HepG2 (cell line): ENCODE measurements around the gene STARD10. TPM values are rescaled to one million over a fixed set of nuclear protein-coding genes. Genes with fewer than 3 reads are reported as not detected.

Experiments used
- BHLHE40 ChIP-seq: IDR thresholded peaks from 2 replicates; pipeline ENCODE4 v1.6.1; 2011; ENCODE audit warnings: low read length, improper control_type of control experiment
- CENPT ChIP-seq: sonication (generic); formaldehyde crosslinking; IDR thresholded peaks from 2 replicates; pipeline ENCODE4 v1.8.0; 2022; ENCODE audit warnings: low read depth, mild to moderate bottlenecking, moderate library complexity, missing genetic modification reagents
- DMTF1 ChIP-seq: sonication (generic); formaldehyde crosslinking; IDR thresholded peaks from 2 replicates; pipeline ENCODE4 v1.4.0; 2020; ENCODE audit warnings: mild to moderate bottlenecking, missing genetic modification reagents
- GMEB1 ChIP-seq: sonication (generic); formaldehyde crosslinking; IDR thresholded peaks from 2 replicates; pipeline ENCODE4 v1.5.1; 2020; ENCODE audit warnings: missing genetic modification reagents, mild to moderate bottlenecking, borderline replicate concordance
- HNF4A ChIP-seq: sonication (generic); formaldehyde crosslinking; IDR thresholded peaks from 2 replicates; pipeline ENCODE4 v1.4.0; 2020; ENCODE audit warnings: missing genetic modification reagents
- NFAT5 ChIP-seq: sonication (generic); formaldehyde crosslinking; IDR thresholded peaks from 2 replicates; pipeline ENCODE4 v1.4.0; 2020; ENCODE audit warnings: missing genetic modification reagents
- NFKBIZ ChIP-seq: IDR thresholded peaks from 2 replicates; pipeline ENCODE4 v1.6.1; 2018; ENCODE audit warnings: missing genetic modification reagents, missing compliant biosample characterization
- PHF5A ChIP-seq: IDR thresholded peaks from one replicate; pipeline ENCODE4 v1.6.1; 2018; ENCODE audit warnings: low read depth, missing genetic modification reagents; ENCODE audit not compliant: unreplicated experiment
- SAP130 ChIP-seq: IDR thresholded peaks from 2 replicates; pipeline ENCODE4 v1.6.1; 2016; ENCODE audit warnings: low read depth
- THAP9 ChIP-seq: sonication (generic); formaldehyde crosslinking; IDR thresholded peaks from 2 replicates; pipeline ENCODE4; 2020; ENCODE audit warnings: missing genetic modification reagents, mild to moderate bottlenecking, borderline replicate concordance
- ZFP36L1 ChIP-seq: sonication (generic); formaldehyde crosslinking; IDR thresholded peaks from 2 replicates; pipeline ENCODE4 v1.8.0; 2022; ENCODE audit warnings: mild to moderate bottlenecking, missing genetic modification reagents, moderate library complexity
- ZMYM4 ChIP-seq: sonication (generic); formaldehyde crosslinking; IDR thresholded peaks from 2 replicates; pipeline ENCODE4 v1.8.1; 2023; ENCODE audit warnings: mild to moderate bottlenecking, missing genetic modification reagents
- ZNF280D ChIP-seq: sonication (generic); formaldehyde crosslinking; IDR thresholded peaks from 2 replicates; pipeline ENCODE4 v1.5.1; 2020; ENCODE audit warnings: mild to moderate bottlenecking, missing genetic modification reagents
- polyA plus RNA-seq, 8 experiments: library from polyadenylated mRNA; depleted of rRNA in 3 of 8; stranded (reverse) in 7 of 8; unstranded in 1 of 8; fragments of >200 nt; fragmentation: Illumina TruSeq in 4 of 8; extraction: Trizol in 4 of 8; gene quantifications; 2 replicates each; pipeline versions ENCODE4 v1.2.1 to v1.2.3, GENCODE V29; 2011 to 2016; ENCODE audit warnings: low read depth in 4 of 8, missing spikeins in 1 of 8, mixed read lengths in 1 of 8; ENCODE audit not compliant: insufficient read depth in 1 of 8
- total RNA-seq, 5 experiments: library from RNA; depleted of rRNA; stranded (reverse); fragments of >200 nt; fragmentation: Illumina TruSeq; extraction: Trizol; gene quantifications; 2 replicates each; pipeline ENCODE4 v1.2.3, GENCODE V29; 2016; ENCODE audit warnings: low read depth in 1 of 5

STARD10 gene
- total and polyA plus RNA-seq, 2 of the 13 experiments (the other 11 are each of a cell fraction or from before 2014, with no cell fraction given): 260 to 341 TPM

- TF ChIP-seq THAP9 (CRISPR knock-in tag): no peak
- TF ChIP-seq ZNF280D (CRISPR knock-in tag): no peak
- TF ChIP-seq CENPT (CRISPR knock-in tag): no peak
- TF ChIP-seq DMTF1 (CRISPR knock-in tag): no peak
- TF ChIP-seq ZMYM4: no peak
- TF ChIP-seq BHLHE40: no peak
- TF ChIP-seq SAP130 (CRISPR knock-in tag): no peak
- peak; percentile 69 for TF ChIP-seq HNF4A (CRISPR knock-in tag)
- no peak for TF ChIP-seq NFKBIZ (CRISPR knock-in tag)
- no peak for TF ChIP-seq PHF5A (CRISPR knock-in tag)
- TF ChIP-seq ZFP36L1 (CRISPR knock-in tag): no peak
- TF ChIP-seq GMEB1 (CRISPR knock-in tag): no peak
- no peak for TF ChIP-seq NFAT5 (CRISPR knock-in tag)
Observed at GRCh38 chr11:72789493-72790131, 4.2 kb downstream of the STARD10 start (continued).
